Lower leg skin (tissue), 4 donors: ENCODE data around the gene RHCG. TPM values are rescaled to one million over a fixed set of nuclear protein-coding genes. Genes with fewer than 3 reads are reported as not detected.

Source experiments
- DNase-seq, 2 donors: peaks; one replicate each; pipeline ENCODE4 v3.0.0-alpha.2; 2019; ENCODE audit warnings: low spot score in 2 of 2
- H3K4me3 ChIP-seq: fragments of 200-600 bp; sonication (generic); 2 replicates; pipeline ENCODE4 v1.5.1; 2017; ENCODE audit warnings: mild to moderate bottlenecking, low read depth; ENCODE audit not compliant: poor library complexity, severe bottlenecking
- POLR2A ChIP-seq, 2 donors: fragments of 450-650 bp; IDR thresholded peaks; one replicate each; pipeline ENCODE4 v1.6.1; 2016 to 2017; ENCODE audit warnings: antibody characterized with exemption in 2 of 2, mild to moderate bottlenecking in 1 of 2, moderate library complexity in 1 of 2
- WGBS, 2 donors: methylation state at CpG; one replicate each; pipeline ENCODE4 v1.1.5; 2018; 5-methylcytosine and 5-hydroxymethylcytosine counted together
- intact Hi-C: fragments of 100-400 bp; cut with DNase I; formaldehyde crosslinking; loops from one replicate; pipeline ENCODE4 v1.15.0; 2023; ENCODE audit warnings: low total_unique reads
- total RNA-seq, 4 donors: library from RNA; depleted of rRNA; stranded (reverse); fragments of >200 nt; gene quantifications; one replicate each; pipeline ENCODE4 v1.1.0, GENCODE V29; 2016
- TF ChIP-seq, protein P1 (sequence below), 3 donors: fragments of 450-650 bp; IDR thresholded peaks; one replicate each; pipeline ENCODE4 v1.5.1; 2016; ENCODE audit warnings: antibody characterized with exemption in 3 of 3, mild to moderate bottlenecking in 3 of 3, moderate library complexity in 2 of 3

The RHCG gene
- total RNA-seq, 4 donors from 2014 or later: 1.3 to 29.0 (median 23.7) TPM

DNA sequence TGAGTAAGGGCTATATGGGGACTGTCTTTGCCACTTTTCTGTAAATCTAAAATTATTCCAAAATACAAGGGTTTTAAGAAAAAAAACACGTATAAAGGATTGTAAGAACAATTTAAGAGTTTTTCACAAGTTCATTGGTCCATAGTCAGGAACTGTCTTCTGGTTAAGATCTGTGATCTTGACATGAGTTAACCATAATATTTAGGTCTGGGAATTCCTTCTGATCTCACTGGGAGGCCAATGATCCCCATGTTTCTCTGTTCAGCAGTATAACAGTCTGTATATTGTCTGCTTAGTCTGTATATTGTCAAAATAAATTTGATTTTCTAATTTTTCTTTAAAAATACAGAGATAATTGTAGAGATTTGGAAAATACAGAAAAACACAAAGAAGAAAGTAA, 848 bp upstream of the RHCG start:
- intact Hi-C loops: loop anchor here (10.0 kb wide), 1 partner anchor 58 kb away; no protein-coding TSS in a partner anchor
- DNase-seq: no peak
- no peak overlapping the region for H3K4me3 ChIP-seq
- 54 to 60% methylated on average over 1 of the region's 1 CpG for WGBS, 2 donors
- TF ChIP-seq, protein P1, sequence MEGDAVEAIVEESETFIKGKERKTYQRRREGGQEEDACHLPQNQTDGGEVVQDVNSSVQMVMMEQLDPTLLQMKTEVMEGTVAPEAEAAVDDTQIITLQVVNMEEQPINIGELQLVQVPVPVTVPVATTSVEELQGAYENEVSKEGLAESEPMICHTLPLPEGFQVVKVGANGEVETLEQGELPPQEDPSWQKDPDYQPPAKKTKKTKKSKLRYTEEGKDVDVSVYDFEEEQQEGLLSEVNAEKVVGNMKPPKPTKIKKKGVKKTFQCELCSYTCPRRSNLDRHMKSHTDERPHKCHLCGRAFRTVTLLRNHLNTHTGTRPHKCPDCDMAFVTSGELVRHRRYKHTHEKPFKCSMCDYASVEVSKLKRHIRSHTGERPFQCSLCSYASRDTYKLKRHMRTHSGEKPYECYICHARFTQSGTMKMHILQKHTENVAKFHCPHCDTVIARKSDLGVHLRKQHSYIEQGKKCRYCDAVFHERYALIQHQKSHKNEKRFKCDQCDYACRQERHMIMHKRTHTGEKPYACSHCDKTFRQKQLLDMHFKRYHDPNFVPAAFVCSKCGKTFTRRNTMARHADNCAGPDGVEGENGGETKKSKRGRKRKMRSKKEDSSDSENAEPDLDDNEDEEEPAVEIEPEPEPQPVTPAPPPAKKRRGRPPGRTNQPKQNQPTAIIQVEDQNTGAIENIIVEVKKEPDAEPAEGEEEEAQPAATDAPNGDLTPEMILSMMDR (IDR thresholded peaks at IDR 0.05): no peak
- TF ChIP-seq POLR2A (IDR thresholded peaks at IDR 0.05): no peak

DNA sequence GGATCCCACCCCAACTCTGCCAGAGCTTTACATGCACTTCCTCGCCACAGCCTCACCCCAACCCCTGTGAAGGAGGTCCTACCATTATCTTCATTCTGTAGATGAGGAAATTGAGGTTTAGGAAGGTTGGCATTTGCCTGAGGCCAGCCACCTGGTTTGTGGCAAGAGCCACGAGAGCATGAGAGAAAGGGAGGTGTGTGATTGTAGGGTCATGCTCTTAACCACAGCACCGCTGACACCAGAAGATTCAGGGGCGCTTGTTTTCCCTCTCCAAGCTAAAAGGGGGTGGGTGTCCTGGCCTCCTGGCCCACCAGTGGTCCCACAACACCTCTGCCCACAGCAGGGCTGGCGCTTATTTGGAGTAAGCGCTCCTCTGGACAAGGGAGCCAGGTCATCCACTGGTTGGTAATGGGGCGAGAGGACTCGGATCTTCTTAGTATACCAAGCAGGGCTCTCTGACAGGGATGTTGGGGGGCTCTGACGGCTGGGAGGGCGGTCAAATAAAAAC, 691 bp downstream of the RHCG start:
- peak in 1 of 2 donors; percentile 65 for DNase-seq
- intact Hi-C loops: loop anchor here (10.0 kb wide), 1 partner anchor 59 kb away; no protein-coding TSS in a partner anchor
- WGBS, 2 donors: 76 to 80% methylated on average over 10 of the region's 10 CpGs
- TF ChIP-seq POLR2A (IDR thresholded peaks at IDR 0.05): no peak
- TF ChIP-seq, protein P1 (IDR thresholded peaks at IDR 0.05): no peak
- no peak overlapping the region for H3K4me3 ChIP-seq

DNA sequence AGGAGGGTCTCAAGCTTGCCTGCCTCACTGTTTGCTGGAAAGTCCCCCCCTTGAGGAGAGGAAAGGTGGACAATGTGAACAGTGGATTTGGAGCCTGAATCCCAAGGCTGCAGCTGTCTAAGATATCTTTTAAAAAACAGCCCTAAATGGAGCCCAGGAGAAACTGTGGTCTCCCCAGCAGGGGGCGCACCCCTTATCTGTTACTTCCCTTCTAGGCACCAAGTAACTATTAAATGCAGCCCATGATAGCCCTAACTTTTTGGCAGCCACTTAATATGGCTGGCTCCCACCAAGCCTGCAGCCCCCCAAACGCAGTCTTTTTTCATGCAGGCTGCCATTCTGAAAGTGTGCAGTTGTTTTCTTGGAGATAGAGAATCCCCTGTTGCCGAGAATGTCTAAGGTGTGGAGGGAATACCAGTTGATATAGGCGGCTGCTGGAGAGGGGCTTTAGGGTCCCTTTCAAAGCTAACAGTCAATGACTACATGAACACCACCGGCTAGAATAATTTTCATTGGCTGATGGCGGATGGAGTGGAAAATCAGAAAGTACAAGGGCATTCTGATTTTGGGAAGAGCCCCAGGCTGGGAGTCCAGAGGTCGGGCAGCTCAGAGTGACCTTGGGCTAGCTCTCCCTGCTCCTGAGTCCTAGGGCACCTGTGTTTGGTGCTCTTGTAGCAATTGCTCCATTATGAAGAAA, 1.3 kb downstream of the RHCG start:
- no peak overlapping the region for H3K4me3 ChIP-seq
- WGBS, 2 donors: 77 to 81% methylated on average over 7 of the region's 7 CpGs
- peak in 1 of 2 donors; percentile 73 for DNase-seq
- TF ChIP-seq, protein P1 (IDR thresholded peaks at IDR 0.05): no peak
- no peak for TF ChIP-seq POLR2A (IDR thresholded peaks at IDR 0.05)
- intact Hi-C loops: loop anchor here (10.0 kb wide), 1 partner anchor 60 kb away; no protein-coding TSS in a partner anchor

DNA sequence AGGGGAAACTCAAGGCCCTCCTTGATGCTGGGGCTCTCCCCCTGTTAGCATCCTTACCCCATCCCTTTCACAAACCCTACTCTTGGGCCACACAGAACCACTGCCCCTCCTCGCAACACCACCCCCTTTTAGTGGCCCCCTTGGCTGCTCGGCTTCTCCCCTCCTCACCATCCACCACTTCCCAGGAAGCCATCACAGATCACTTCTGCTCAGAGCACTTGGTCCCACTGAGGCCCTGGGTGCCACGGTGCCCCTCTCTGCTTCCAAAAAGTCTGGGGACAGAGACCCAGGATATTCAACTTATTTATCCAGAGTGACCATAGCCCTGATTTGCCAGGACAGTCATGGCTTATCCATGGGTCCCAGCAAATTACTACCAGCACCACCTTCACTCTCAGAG, 2.4 kb downstream of the RHCG start:
- WGBS, 2 donors: 80 to 90% methylated on average over 3 of the region's 3 CpGs
- peak in 1 of 2 donors; percentile 66 for DNase-seq
- TF ChIP-seq POLR2A (IDR thresholded peaks at IDR 0.05): no peak
- TF ChIP-seq, protein P1 (IDR thresholded peaks at IDR 0.05): no peak
- H3K4me3 ChIP-seq: no peak overlapping the region
- intact Hi-C loops: loop anchor here (10.0 kb wide), 1 partner anchor 61 kb away; no protein-coding TSS in a partner anchor

DNA sequence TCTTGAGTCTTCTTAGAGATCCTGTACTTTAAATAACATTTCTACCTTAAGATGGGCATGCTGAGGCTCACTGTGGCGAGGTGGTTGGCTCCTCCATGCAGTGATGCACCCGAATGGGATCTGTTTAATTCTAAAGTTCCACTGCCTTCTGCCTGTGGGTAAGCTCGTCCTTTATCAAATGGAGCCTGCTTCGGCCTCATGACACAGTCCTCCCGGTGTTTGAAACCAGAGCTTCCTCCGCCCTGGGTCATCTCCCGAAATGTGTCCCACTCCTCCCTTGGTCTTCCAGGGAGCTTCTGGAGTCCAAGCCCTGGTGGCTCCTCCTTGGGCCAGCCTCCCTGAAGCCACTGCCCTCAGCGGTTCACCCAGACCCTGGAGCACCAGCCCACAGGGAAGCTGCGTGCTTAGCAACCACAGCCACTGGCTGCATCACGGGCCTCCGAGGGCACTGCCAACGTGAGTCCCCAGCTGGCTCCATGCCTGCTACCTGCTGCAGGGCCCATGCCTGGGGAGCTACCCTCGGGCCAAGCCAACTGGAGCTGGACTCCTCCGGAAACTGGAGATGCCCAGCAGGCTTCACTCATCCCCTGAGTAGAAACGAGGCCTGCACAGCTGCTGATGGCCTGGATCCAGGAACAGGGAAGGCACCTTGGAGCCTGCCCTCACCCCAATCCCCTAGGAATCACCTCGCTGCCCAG, 3.3 kb downstream of the RHCG start:
- 69 to 77% methylated on average over 12 to 16 of the region's 16 CpGs for WGBS, 2 donors
- intact Hi-C loops: loop anchor here (10.0 kb wide), 1 partner anchor 62 kb away; no protein-coding TSS in a partner anchor
- H3K4me3 ChIP-seq: no peak overlapping the region
- peak in 1 of 2 donors; percentile 84 for DNase-seq
- no peak for TF ChIP-seq POLR2A (IDR thresholded peaks at IDR 0.05)
- TF ChIP-seq, protein P1 (IDR thresholded peaks at IDR 0.05): no peak
